Measurements from ENCODE around the gene RETREG3. TPM values are rescaled to one million over a fixed set of nuclear protein-coding genes. Genes with fewer than 3 reads are reported as not detected.

RETREG3 gene
- total RNA-seq, 2 donors from 2014 or later, result 36.9 to 42.0 TPM

DNA sequence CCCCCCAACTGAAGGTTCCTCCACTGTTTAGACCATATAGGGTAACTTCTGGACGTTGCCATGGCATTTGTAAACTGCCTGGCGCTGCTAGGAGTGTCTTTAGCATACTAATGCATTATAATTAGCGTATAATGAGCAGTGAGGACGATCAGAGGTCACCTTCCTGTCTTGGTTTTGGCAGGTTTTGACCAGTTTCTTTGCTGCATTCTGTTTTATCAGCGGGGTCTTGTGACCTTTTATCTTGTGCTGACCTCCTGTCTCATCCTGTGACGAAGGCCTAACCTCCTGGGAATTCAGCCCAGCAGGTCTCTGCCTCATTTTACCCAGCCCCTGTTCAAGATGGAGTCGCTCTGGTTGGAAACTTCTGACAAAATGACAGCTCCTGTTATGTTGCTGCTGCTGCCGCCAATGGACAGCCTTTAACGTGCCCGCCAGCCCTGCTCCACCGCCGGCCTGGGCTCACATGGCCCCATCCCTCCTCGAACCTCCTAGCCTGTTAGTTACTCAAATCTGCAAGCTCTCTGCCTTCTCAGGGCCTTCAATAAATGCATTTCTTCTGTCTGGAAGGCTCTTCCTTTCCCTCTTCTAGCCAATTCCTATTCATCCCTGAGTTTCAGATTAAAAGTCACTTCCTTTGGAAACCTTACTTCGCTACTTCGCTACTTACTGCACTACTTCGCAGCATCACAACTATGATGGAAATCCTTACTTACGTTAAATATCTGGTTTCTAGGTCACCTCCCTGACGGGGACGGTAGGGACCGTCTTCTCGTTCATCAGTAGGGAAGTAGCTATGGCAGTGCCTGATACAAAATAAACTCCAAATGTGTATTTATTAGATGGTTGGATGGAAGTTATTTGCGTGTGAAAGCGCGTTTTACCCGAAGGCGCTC lies 73.8 kb downstream of the RETREG3 start:
- WGBS, 2 donors, result 36% methylated on average over 26 of the region's 26 CpGs
- peak; percentile 2 for ATAC-seq
- peak overlapping the region; percentile 90 to 94 (median 92) for H3K27ac ChIP-seq
- peak overlapping the region in 1 of 2 donors; percentile 15 for H3K4me3 ChIP-seq
- H3K9me3 ChIP-seq, result no peaks in the 10 kb centered on the region
- H3K27me3 ChIP-seq, result no peaks in the 10 kb centered on the region
- intact Hi-C loops (cut with DNase I), result no loop called here
- H3K36me3 ChIP-seq (replicated peaks in 1 of 2; ENCODE audit: insufficient read depth in 1 of 2, low read depth in 2 of 2), result peaks cover 0 to 4% of the 10 kb centered on the region in 2 donors
- no peak for DNase-seq
- peaks cover 45% of the 10 kb centered on the region for H3K4me1 ChIP-seq
- no peak for TF ChIP-seq POLR2A (IDR thresholded peaks at IDR 0.05)
- TF ChIP-seq, protein P1, sequence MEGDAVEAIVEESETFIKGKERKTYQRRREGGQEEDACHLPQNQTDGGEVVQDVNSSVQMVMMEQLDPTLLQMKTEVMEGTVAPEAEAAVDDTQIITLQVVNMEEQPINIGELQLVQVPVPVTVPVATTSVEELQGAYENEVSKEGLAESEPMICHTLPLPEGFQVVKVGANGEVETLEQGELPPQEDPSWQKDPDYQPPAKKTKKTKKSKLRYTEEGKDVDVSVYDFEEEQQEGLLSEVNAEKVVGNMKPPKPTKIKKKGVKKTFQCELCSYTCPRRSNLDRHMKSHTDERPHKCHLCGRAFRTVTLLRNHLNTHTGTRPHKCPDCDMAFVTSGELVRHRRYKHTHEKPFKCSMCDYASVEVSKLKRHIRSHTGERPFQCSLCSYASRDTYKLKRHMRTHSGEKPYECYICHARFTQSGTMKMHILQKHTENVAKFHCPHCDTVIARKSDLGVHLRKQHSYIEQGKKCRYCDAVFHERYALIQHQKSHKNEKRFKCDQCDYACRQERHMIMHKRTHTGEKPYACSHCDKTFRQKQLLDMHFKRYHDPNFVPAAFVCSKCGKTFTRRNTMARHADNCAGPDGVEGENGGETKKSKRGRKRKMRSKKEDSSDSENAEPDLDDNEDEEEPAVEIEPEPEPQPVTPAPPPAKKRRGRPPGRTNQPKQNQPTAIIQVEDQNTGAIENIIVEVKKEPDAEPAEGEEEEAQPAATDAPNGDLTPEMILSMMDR (IDR thresholded peaks at IDR 0.05), result no peak

DNA sequence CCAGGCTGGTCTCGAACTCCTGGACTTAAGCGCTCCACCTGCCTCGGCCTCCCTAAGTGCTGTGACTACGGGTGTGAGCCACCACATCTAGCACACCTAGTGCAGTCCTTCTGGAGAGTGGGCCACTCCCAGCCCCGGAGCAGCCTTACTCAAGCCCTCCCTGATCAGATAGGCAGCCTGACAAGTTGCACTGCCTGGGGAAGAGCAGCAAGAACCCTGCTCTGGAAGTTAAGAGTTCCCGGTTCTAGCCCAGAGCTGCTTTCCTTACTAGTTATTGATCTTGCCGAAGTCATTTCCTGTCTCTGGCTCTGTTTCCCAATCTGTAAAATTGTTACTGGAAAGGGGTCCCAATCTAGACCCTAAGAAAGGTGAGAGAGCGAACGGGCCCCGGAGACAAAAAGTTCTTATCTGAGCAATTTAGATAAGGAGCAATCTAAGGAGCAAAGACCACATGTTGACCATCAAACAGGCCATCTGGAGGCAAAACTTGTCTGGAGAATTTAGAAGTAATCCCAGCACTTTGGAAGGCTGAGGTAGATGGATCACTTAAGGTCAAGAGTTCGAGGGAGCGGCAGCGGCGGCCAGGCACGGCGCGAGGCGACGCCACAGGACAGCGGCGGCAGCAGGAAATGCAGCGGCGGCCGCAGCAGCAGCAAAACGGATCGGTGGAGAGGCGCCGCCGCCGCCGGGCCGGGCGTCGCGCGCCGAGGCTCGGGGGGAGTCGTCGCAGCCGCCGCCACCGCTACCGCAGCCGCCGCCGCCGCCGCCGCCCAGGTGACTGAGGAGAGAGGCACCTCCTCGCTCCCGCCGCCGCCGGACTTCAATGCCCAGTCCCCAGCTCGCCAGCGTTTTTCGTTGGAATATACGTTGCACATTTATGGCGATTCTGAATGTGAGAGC lies 77.5 kb downstream of the RETREG3 start:
- no peak for TF ChIP-seq POLR2A (IDR thresholded peaks at IDR 0.05)
- TF ChIP-seq, protein P1 (IDR thresholded peaks at IDR 0.05), result peak; percentile 11 to 69 (median 43)
- no peak overlapping the region for H3K4me3 ChIP-seq
- no peaks in the 10 kb centered on the region for H3K36me3 ChIP-seq (replicated peaks in 1 of 2; ENCODE audit: insufficient read depth in 1 of 2, low read depth in 2 of 2)
- H3K4me1 ChIP-seq, result peaks cover 46% of the 10 kb centered on the region
- peak overlapping the region; percentile 76 to 83 (median 82) for H3K27ac ChIP-seq
- no peaks in the 10 kb centered on the region for H3K9me3 ChIP-seq
- peak; percentile 21 for ATAC-seq
- 9 to 12% methylated on average over 11 to 58 of the region's 60 CpGs for WGBS, 2 donors
- DNase-seq, result peak; percentile 64 to 75 (median 68)
- intact Hi-C loops (cut with DNase I), result no loop called here
- no peaks in the 10 kb centered on the region for H3K27me3 ChIP-seq

DNA sequence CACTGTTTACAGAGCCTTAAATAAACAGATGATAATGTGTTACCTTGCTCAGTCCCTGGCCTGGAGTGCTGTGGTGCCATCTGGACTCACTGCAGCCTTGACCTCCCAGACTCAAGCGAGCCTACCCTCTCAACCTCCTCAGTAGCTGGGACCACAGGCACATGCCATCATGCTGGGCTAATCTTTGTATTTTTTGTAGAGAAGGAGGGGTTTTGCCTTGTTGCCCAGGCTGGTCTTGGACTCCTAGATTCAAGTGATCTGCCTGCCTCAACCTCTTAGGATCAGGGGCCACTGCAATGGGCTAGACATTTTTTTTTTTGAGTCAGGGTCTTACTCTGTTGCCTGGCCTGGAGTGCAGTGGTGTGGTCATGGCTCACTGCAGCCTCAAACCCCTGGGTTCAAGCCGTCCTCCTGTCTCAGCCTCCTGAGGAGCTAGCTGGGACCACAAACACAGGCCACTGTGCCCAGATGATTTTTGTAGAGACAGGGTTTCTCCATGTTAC lies 78.2 kb downstream of the RETREG3 start:
- WGBS, 2 donors, result 29 to 64% methylated on average over 1 to 2 of the region's 2 CpGs

More for the DNA sequence above, 78.2 kb downstream of the RETREG3 start:
- Histone ChIP-seq H3K4me1 (peaks cover 46% of the 10 kb centered on the region), H3K9me3 (no peaks in the 10 kb centered on the region), H3K27me3 (no peaks in the 10 kb centered on the region), H3K4me3 (no peak overlapping the region), H3K27ac (peak overlapping the region; percentile 40 to 83 (median 82)), H3K36me3 (replicated peaks in 1 of 2; ENCODE audit: insufficient read depth in 1 of 2, low read depth in 2 of 2) (no peaks in the 10 kb centered on the region)
- intact Hi-C loops (cut with DNase I), result no loop called here
- DNase-seq, result peak in 3 of 4 donors; percentile 61 to 74 (median 68)
- ATAC-seq, result peak; percentile 38
- TF ChIP-seq, protein P1 (IDR thresholded peaks at IDR 0.05), result no peak
- no peak for TF ChIP-seq POLR2A (IDR thresholded peaks at IDR 0.05)

Other genes with a start within 250 kb of the RETREG3 start
- 10 to 100 TPM; 79.4 to 99.5 TPM for gene STAT3, start 220.9 kb downstream of the RETREG3 start, total RNA-seq
- gene CAVIN1, start 186.1 kb downstream of the RETREG3 start, total RNA-seq, result 10 to 100 TPM; 63.3 to 75.8 TPM
- gene ATP6V0A1, start 150.5 kb downstream of the RETREG3 start, total RNA-seq, result 10 to 100 TPM; 35.5 to 71.5 TPM
- gene NAGLU, start 73.1 kb downstream of the RETREG3 start, total RNA-seq, result 100 to 1,000 TPM in 1 of 2 donors, 10 to 100 TPM in 1; 46.4 to 110 TPM
- gene HSD17B1, start 56.5 kb downstream of the RETREG3 start, total RNA-seq, result 1 to 10 TPM in 1 of 2 donors, under 1 TPM in 1; 0.78 to 9.2 TPM
- 10 to 100 TPM; 24.1 to 60.6 TPM for gene COASY, start 47.2 kb downstream of the RETREG3 start, total RNA-seq
- 10 to 100 TPM; 24.9 to 28.7 TPM for gene MLX, start 42.3 kb downstream of the RETREG3 start, total RNA-seq
- gene PSMC3IP, start 31.6 kb downstream of the RETREG3 start, total RNA-seq, result 1 to 10 TPM in 1 of 2 donors, not detected in 1; 2.1 TPM
- gene TUBG1, start 309 bp upstream of the RETREG3 start, total RNA-seq, result 10 to 100 TPM; 17.4 to 23.1 TPM
- 10 to 100 TPM; 64.1 to 80.4 TPM for gene TUBG2, start 49.9 kb upstream of the RETREG3 start, total RNA-seq
- 100 to 1,000 TPM in 1 of 2 donors, 10 to 100 TPM in 1; 63.0 to 105 TPM for gene PLEKHH3, start 67.6 kb upstream of the RETREG3 start, total RNA-seq
- under 1 TPM; 0.78 to 0.99 TPM for gene CCR10, start 72.5 kb upstream of the RETREG3 start, total RNA-seq
- 1 to 10 TPM; 4.9 to 6.7 TPM for gene CNTNAP1, start 73.2 kb upstream of the RETREG3 start, total RNA-seq
- gene EZH1, start 135.7 kb upstream of the RETREG3 start, total RNA-seq, result 10 to 100 TPM; 19.1 to 28.5 TPM
- gene RAMP2, start 151.9 kb upstream of the RETREG3 start, total RNA-seq, result 1 to 10 TPM; 3.1 to 7.6 TPM
- 10 to 100 TPM; 17.8 to 23.9 TPM for gene VPS25, start 164.1 kb upstream of the RETREG3 start, total RNA-seq
- under 1 TPM in 1 of 2 donors, not detected in 1; 0.26 TPM for gene WNK4, start 171.2 kb upstream of the RETREG3 start, total RNA-seq
- gene COA3, start 189.3 kb upstream of the RETREG3 start, total RNA-seq, result 10 to 100 TPM; 69.2 to 72.4 TPM
- gene CNTD1, start 189.5 kb upstream of the RETREG3 start, total RNA-seq, result not detected
- 10 to 100 TPM; 50.4 to 65.1 TPM for gene BECN1, start 214.9 kb upstream of the RETREG3 start, total RNA-seq
- 10 to 100 TPM; 41.2 to 51.6 TPM for gene PSME3, start 224.0 kb upstream of the RETREG3 start, total RNA-seq
- gene AOC2, start 235.2 kb upstream of the RETREG3 start, total RNA-seq, result 1 to 10 TPM; 1.0 to 3.0 TPM
- 10 to 100 TPM in 1 of 2 donors, 1 to 10 TPM in 1; 6.5 to 55.7 TPM for gene AOC3, start 241.8 kb upstream of the RETREG3 start, total RNA-seq

Measured in body of pancreas (tissue), 4 donors.